GM21367 (cell line): Measurements from ENCODE around the gene NUP35.

Source experiments
- ATAC-seq: cut with Tn5 transposase; IDR thresholded peaks from one replicate; pipeline ENCODE4 v1.9.1; 2021; ENCODE audit not compliant: unreplicated experiment

The NUP35 gene, protein sequence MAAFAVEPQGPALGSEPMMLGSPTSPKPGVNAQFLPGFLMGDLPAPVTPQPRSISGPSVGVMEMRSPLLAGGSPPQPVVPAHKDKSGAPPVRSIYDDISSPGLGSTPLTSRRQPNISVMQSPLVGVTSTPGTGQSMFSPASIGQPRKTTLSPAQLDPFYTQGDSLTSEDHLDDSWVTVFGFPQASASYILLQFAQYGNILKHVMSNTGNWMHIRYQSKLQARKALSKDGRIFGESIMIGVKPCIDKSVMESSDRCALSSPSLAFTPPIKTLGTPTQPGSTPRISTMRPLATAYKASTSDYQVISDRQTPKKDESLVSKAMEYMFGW

DNA sequence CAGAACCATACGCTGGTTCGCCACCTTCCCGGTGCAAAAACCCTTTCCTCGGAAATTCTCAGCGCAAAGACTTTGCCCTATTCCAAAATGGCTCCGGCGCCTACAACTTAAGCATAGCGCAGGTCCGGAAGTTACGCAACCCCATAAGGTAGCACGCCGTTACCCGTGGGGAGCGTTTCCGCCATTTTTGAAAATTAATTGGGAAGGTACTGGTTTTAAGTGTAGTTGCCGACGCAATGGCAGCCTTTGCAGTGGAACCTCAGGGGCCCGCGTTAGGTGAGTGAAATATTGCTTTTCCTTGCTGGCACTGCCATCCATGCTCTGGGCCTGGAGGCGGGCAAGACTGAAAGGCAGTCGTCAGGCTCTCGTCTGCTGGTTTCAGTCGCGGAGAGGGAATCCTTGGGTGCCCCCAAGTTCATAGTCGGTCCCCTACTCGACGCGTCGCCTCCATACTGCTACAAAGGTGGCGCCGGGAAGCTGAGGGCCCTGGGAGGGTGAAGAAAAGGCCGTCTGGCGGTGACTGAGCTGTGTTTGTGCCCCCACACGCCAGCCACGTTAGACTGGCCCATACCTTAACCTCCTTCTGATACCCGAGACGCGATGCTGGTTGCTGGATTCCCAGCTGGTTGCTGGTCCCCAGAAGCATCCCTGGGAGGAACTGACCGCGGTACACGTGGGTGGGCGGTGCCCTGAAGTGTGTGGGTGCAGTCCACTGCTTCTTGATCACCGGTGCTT lies at the start of gene NUP35:
TSS of gene NUP35 (plus strand) at position 222 of the 735 bp plus-strand sequence. CDS start at position 237, 15 bp downstream.
- ATAC-seq, result peak; percentile 87

DNA sequence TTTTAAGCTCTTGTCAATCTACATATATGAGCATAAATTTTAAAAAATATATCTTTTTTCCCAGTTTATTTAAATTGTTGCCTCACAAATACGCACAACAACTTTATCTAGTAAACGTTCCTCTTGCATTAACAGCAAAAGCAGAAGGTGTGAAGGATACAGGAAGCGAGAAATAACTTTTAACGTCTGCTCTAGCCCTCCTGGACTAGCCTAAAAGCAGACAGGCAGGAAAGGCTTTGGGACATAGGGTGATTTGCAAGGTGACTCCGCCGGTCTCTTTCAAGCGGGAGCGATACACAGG lies 46.1 kb upstream of the NUP35 start:
- ATAC-seq, result peak; percentile 41

DNA sequence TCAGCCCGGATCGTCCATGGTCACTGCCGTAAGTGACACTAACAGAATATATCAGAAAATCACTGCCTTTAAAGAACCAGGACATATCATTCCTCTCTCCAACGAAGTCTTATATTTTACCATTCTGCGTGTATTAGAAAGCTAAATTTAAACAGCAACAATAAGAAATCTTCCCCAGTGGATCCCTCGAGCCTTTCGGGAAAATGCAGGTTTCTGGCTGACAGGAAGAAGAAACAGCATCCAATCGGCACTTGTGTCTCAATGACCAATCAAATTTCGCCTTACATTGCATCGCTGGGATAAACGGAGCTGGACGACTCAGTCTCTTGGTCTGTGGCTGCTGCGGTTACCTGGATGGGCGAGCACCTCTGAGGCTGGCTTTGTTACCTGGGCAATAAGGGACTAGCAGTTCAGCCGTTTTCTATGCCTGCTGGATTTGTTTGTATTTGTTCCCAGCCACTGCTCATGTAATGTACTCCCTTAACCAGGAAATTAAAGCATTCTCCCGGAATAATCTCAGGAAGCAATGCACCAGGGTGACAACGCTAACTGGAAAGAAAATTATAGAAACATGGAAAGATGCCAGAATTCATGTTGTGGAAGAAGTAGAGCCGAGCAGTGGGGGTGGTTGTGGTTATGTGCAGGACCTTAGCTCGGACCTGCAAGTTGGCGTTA lies 45.6 kb upstream of the NUP35 start, which contains the start of gene DUSP19:
TSS of gene DUSP19 (plus strand) at position 284 of the 675 bp plus-strand sequence. CDS start at position 471, 187 bp downstream.
- ATAC-seq, result peak; percentile 89

DNA sequence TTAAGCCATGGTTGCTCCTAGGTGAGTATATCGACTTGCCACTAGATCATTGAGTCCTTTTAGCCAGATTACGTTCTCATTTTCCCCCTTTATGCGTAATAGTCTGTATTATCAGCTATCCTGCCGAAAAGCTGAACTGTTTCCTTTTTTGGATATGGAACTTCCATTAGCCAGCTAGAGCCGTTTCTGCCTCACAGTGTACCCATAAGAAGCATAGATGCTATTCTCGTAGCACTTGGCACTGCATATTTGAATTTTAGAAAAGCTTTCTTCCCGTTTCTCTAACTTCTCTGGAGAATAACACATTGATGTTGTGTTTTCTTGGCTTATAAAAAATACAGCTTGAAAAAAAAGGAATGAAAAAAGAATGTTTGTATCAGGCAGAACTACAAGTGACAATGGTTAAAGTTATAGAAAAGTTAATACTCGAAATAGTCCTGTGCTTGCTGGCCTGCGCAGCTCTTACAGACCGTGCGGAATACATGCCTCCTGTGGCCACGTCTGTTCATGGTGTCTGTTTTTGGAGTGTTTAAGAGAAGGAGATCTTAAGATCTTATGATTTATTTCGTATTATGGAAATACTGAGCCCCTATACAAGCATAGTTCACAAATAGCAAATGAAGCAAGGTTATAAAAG lies 45.0 kb upstream of the NUP35 start:
- ATAC-seq, result peak; percentile 19

DNA sequence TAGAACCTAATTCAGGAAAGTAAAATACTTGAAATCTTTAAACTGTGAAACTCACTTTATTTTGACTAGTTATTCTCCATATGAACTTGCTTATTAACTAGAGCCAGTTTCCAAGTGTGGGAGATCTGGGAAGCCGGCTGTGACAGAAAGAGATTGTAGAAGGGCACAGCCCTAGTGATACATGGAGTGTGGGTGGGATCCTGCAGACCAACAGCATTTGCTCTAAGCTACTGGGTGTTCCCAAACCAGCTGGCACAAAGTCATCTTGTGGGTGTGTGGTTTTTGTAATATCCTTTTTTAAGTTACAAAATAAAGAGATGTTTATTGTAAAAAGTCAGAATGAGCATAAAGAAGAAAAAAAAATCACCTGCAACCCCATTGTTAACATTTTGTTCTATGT lies 42.3 kb upstream of the NUP35 start:
- ATAC-seq, result no peak

DNA sequence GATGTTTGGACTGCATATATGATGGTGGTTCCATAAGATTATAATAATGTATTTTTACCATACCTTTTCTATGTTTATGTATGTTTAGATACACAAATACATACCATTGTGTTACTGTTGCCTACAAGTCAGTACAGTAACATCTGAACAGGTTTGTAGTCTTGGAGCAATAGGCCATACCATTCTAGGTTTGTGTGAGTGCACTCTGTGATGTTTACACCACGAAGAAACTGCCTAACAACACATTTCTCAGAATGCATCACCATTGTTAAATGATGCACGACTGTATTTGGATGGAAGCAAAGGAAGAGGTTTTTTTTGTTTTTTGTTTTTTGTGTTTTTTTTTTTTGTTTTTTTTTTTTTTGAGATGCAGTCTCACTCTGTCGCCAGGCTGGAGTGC lies 36.2 kb upstream of the NUP35 start:
- no peak for ATAC-seq

DNA sequence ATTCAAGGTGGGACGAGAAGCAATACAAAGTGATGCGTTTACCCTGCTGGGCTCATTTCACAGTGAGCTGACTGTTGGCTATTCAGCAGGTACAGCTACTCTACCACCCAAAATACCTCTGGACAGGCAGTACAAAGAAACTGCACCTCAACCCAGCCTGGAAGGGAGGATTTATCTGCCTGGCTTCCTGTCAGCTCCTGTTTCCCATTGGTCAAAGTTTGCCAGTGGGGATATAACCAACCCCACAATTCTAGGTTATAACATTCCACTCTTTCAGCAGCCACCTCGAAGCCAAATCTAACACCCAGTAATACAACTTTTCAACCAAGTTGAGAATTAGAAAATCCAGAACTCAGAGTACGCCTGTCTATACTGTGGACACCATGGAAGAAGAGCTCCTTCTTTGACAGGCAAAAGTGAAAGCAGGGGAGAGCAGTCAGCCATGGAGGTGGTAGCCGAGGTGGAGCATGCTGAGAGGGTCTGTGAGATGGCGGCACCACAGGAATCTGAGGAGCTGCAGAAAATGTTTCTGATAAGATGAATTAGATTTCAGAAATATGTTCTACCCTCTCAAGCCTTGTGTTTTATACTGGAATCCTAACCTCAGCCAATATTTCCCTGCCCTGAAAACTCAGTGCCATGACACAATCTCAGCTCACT lies 34.9 kb upstream of the NUP35 start:
- ATAC-seq, result peak; percentile 63

DNA sequence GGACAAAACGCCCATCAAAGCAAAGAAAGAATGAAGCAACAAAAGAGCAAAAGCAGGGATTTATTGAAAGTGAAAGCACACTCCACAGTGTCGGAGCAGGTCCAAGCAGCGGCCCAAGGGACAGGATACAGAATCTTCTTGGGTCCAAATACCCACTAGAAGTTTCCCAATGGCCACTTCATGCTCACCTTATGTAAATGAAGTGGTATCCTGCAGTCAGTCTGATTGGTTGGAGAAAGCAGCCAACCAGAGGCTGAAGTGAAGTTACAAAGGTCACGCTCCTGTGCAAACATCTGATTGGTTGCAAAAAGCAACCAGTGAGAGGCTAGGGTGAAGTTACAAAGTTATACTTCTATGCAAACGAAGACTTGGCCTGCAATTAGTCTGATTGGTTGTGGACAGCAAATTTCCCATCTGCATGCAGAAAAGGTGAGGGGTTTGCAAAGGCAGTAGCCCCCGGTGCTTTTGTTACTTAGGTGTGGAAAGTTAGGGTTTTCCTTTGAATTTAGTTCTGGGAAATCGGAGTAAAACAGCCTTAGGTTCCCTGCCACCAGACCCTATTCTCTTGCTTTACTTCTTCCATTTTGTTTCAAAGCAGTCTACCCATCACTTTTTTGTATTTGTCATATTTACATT lies 32.8 kb upstream of the NUP35 start:
- ATAC-seq, result no peak

DNA sequence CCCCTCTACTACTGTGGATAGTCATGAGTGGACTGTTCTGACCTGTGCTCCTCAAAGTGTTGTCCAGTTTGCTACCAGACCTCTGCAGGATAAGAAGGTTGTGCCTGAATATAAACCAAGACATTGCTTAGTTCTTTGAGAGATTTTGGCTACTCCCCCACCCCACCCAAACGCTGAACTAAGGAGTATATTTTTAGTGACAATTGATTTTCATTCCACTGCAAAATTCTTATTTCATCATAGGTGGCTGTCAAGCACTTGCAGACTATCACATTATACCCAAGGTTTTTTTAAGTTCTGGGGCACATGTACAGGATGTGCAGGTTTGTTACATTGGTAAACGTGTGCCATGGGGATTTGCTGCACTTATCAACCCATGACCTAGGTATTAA lies 32.3 kb upstream of the NUP35 start:
- no peak for ATAC-seq

DNA sequence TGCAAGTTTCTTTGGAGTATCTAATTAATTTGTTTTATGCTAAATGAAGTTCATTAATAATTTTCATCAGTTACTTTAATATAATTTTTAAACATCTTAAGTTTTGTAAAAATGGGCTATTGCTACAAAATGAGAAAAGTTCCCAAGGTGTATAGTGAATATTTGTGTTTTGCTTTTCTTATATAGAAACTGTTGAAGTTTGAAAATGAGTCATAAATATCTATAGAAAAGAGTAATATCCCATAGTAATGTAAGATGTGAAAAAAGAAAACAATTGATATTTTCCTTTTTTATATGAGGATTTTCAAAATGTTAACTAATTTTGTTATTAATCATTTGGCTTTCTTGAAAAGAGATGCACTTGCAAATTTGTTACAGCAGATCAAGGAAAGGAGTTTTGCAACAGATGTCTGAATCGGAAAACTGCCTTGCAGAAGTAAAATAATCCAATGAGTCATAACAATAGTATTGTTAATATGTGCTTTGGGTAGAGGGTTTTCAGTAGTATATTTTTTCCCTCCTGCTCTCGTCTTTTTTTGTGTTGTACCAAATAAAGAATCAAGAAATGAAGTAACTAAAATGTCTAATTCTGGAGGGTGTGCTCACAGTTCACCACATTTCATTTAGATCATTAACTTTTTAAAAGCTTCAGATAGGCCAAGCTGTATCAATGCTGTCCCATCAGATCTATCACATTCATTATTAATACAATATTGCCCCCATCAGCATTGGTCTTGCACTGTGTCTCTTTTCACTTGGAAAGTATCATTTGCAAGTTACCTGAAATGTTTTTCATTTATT lies 30.2 kb upstream of the NUP35 start:
- ATAC-seq, result peak; percentile 64

DNA sequence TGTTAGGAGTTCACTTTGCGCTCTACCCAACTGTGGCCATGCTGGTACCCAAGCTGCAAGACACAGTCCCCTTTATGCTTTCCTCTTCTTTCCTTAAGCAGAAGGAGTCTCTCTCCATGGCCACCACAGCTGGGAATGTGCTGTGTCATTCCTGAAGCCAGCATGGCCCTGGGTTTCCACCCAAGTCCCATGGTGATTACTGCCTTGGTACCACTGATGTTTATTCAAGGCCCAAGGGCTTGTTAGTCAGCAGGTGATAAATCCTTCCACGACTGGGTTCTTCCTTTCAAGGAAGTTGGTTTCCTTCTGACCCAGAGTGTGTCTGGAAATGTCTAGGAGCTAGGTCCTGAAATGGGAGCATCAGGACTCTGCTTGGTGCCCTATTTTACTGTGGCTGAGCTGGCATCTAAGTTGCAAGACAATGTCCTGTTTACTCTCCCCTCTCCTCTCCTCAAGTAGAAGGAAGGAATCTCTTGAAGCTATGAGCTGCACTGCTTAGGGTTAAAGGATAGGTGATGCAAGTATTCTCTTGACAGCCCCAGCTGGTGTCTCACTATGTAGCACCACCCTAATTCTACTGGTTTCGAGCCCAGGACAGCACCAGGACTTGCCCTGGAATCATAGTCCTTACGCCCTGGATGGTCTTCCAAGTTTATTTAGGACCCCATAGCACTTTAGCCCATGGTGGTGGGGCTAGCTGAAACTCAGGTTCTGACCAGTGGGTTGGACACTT lies 18.7 kb upstream of the NUP35 start:
- ATAC-seq, result no peak

DNA sequence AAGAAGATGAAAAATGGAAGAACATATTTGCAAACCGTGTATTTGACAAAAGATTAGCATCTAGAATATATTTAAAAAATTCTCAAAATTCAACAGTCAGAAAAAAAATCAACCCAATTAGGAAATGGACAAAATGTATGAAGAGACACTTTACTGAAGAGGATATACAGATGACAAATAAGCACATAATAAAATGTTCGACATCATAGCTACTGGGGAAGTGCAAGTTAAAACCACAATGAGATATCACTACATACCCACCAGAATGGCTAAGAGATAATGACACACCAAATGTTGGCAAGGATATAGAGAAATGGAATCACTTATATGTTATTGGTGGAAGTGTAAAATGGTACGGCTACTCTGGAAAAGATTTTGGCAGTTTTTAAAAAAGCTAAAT lies 11.7 kb upstream of the NUP35 start:
- no peak for ATAC-seq

DNA sequence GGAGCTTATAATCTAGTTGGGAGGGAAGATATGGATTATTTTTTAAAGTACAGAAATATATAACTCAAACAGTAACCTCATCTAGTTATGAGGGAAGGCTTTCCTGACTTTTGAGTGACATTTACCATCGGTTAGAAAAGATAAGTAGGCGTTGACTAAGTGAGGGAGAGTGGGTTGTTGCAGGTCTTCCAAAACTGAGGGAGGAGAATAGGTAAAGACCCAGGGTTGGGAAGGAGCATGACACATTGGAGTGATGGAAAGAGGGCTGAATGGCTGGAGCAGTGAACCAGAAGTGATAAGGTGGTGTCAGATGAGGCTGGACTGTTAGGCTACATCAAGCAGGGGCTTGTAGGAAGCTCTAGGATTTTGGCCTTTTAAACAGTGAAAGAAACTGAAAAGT lies 10.6 kb upstream of the NUP35 start:
- no peak for ATAC-seq

DNA sequence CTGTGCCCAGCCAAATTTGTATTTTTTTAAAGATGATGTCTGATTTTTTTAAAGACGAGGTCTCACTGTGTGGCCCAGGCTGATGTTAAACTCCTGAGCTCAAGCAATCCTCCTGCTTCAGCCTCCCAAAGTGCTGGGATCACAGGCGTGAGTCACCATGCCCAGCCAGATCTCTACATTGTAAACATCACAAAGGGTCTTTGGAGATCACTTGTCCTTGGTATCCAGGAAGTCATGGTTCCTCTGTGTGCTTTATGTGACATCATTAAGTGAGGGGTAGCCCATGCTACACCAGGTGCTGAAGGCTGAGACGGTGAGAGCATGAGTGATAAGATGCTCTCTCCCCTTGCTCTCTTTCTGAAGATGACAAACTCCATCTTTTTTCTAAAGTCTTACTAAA lies 7.0 kb upstream of the NUP35 start:
- ATAC-seq, result no peak

DNA sequence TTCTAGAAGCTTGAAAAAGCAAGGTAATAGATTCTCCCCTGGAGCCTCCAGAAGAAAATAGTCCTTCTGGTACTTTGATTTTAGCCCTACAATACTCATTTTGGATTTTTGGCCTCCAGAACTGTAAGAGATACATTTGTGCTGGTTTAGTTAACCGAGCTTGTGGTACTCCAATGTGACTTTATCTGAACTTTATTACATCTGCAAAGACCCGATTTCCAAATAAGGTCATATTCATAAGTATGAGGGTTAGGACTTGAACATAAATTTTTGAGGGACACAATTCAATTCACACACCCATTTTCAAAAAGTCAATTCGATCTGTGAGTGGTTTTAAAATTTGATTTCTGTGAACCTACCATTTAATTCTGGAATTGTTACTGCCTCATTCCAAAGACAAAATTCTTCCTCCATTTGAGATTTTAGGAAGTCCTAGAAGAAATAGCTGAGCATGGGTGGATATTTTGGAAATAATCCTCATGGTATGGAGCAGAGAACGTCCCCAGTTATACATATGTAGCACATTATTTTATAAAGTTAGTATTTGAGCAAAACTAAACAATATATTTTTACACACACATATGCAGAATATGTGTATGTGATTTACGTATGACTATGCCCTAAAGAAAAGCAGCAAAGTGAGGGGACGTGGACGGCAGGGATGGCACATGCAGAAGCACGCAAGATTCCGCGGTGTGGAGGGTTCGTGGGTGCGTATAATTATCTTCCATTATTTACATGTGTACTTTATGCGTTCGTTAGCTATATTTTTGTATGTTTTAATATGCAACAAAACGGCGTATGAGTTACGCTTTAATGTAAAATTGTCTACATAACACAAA lies 905 bp upstream of the NUP35 start:
- ATAC-seq, result no peak

DNA sequence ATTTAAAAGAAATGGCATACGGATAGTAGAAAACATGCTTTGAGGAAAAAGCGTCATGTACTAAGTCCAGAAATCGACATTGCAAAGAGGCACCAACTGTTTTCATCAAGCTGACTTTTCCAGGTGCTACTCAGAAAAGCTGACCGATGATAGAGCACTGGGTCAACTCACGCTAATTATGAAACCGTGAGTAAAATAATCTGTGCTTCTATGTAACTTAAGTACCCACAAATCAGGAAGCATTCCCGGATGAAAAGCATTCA lies 353 bp upstream of the NUP35 start:
- peak; percentile 37 for ATAC-seq

DNA sequence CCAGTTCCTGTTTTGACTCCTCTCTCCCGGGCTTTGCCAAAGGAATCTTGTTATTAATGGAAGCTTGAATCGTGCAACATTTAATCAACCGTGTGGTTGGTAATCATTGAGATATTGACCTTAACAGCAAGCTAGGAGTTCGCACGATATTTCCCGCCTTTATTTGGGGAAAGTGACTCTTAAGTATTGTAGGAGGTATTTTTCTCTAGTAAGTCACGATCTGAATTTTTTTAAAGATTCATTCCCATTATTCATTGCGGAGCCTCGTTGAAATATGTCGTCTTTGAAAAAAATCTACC lies 663 bp downstream of the NUP35 start:
- ATAC-seq, result no peak

DNA sequence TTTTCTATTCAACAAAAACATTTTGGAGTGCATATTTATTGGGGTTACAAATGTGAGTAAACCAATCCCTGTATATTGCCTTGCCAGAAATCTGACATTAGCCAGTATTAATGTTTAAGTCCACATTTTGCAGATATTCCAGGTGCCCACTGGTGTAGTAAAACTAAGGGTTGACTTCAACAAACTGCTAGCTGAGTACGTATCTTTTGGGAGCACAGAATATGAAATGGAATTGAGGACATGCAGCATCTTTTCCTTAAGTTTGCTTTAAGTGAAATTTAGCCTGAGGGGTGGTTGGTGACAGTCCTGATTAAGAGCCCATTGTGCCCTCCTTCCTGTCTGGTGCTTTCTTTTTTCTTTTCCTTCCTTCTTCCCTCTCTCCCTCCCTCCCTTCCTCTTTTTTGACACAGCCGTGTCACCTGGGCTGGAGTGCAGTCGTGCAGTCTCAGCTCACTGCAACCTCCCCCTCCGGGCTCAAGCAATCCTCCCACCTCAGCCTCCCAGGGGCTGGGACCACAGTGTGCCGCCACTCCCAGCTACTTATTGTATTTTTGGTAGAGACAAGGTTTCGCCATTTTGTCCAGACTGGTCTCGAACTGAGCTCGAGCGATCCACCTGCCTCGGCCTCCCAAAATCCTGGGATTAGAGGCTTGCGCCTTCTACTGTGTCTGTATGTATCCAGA lies 1.6 kb downstream of the NUP35 start:
- no peak for ATAC-seq
